IMR-90 (cell line): ENCODE data around the gene RASSF9. TPM values are rescaled to one million over a fixed set of nuclear protein-coding genes. Genes with fewer than 3 reads are reported as not detected.

ENCODE experiments used
- ATAC-seq: fragments of 200-7000 bp; cut with Tn5 transposase; 2 replicates; pipeline ENCODE4 v1.9.1; 2020; ENCODE audit warnings: low read depth, mild to moderate bottlenecking, moderate library complexity
- BruUV-seq: library from RNA; stranded (reverse); fragments of 400-500 nt; replicated peaks from 2 replicates; lab custom pipeline; 2021; lab: Mats Ljungman, UMichigan
- CTCF ChIA-PET: fragments of 300-600 bp; formaldehyde crosslinking; extraction: SDS; loops from one replicate; lab custom pipeline; 2021; ENCODE audit warnings: antibody characterized with exemption; lab: Yijun Ruan, JAX
- POLR2A ChIA-PET: fragments of 300-600 bp; sonication (Branson Sonifier 250); formaldehyde crosslinking; loops from one replicate; lab custom pipeline; 2022; ENCODE audit warnings: antibody characterized with exemption; ENCODE audit not compliant: unreplicated experiment; lab: Charles Lee
- DNase-seq: peaks from one replicate; pipeline ENCODE4 v3.0.0; 2013
- H2AFZ ChIP-seq: replicated peaks from 2 replicates; pipeline ENCODE3; 2013; ENCODE audit warnings: low read length, mild to moderate bottlenecking; ENCODE audit not compliant: poor library complexity
- H2AK5ac ChIP-seq: 2 replicates; pipeline ENCODE4 v1.6.1; 2013; ENCODE audit warnings: low read depth, low read length, inconsistent platforms
- H2AK9ac ChIP-seq: replicated peaks from 2 replicates; pipeline ENCODE3; 2013; ENCODE audit warnings: mild to moderate bottlenecking, low read depth, low read length, moderate library complexity; ENCODE audit not compliant: poor library complexity
- H2BK120ac ChIP-seq: 2 replicates; pipeline ENCODE4 v1.6.1; 2013; ENCODE audit warnings: low read depth, low read length, inconsistent platforms
- H2BK15ac ChIP-seq: 3 replicates; pipeline ENCODE4 v1.6.1; 2013; ENCODE audit warnings: low read depth, low read length, inconsistent platforms
- H2BK20ac ChIP-seq: 2 replicates; pipeline ENCODE4 v1.6.1; 2013; ENCODE audit warnings: low read depth, mild to moderate bottlenecking, inconsistent platforms, low read length, moderate library complexity
- H2BK5ac ChIP-seq: 2 replicates; pipeline ENCODE4 v1.6.1; 2013; ENCODE audit warnings: mild to moderate bottlenecking, low read depth, low read length, inconsistent platforms; ENCODE audit not compliant: poor library complexity, severe bottlenecking
- H3K14ac ChIP-seq: replicated peaks from 2 replicates; pipeline ENCODE4 v1.6.1; 2013; ENCODE audit warnings: low read depth, low read length, inconsistent platforms
- H3K18ac ChIP-seq: 2 replicates; pipeline ENCODE4 v1.6.1; 2013; ENCODE audit warnings: low read depth, low read length, control low read depth
- H3K23ac ChIP-seq: 2 replicates; pipeline ENCODE4 v1.6.1; 2013; ENCODE audit warnings: low read depth, low read length, inconsistent platforms
- H3K27ac ChIP-seq: 2 replicates; pipeline ENCODE4 v1.5.1; 2013; ENCODE audit warnings: mild to moderate bottlenecking, control low read depth, low read length; ENCODE audit not compliant: insufficient read depth
- H3K27me3 ChIP-seq: 2 replicates; pipeline ENCODE4 v1.6.1; 2013; ENCODE audit warnings: low read length; ENCODE audit not compliant: control insufficient read depth, insufficient read depth
- H3K36me3 ChIP-seq: 2 replicates; pipeline ENCODE4 v1.6.1; 2013; ENCODE audit warnings: low read length, mixed read lengths; ENCODE audit not compliant: control insufficient read depth, insufficient read depth
- H3K4ac ChIP-seq: 2 replicates; pipeline ENCODE4 v1.6.1; 2013; ENCODE audit warnings: low read depth, low read length, inconsistent platforms
- H3K4me1 ChIP-seq: 2 replicates; pipeline ENCODE4 v1.6.1; 2013; ENCODE audit warnings: low read length, mixed read lengths; ENCODE audit not compliant: control insufficient read depth, insufficient read depth
- H3K4me2 ChIP-seq: 2 replicates; pipeline ENCODE4 v1.6.1; 2013; ENCODE audit warnings: low read depth, mild to moderate bottlenecking, control low read depth, low read length, moderate library complexity
- H3K4me3 ChIP-seq: 2 replicates; pipeline ENCODE4 v1.5.1; 2013; ENCODE audit warnings: low read depth, mild to moderate bottlenecking, control low read depth, low read length, moderate library complexity; ENCODE audit not compliant: insufficient read depth
- H3K56ac ChIP-seq: 2 replicates; pipeline ENCODE4 v1.6.1; 2013; ENCODE audit warnings: low read length, inconsistent platforms; ENCODE audit not compliant: insufficient read depth; ENCODE audit errors: extremely low read depth
- H3K79me1 ChIP-seq, 2 experiments: 2 replicates each; pipeline ENCODE4 v1.6.1; 2013; ENCODE audit warnings: low read length in 2 of 2, inconsistent platforms in 1 of 2, low read depth in 1 of 2
- H3K9ac ChIP-seq: 2 replicates; pipeline ENCODE4 v1.6.1; 2013; ENCODE audit warnings: low read depth, low read length, control low read depth
- H3K9me1 ChIP-seq: 2 replicates; pipeline ENCODE4 v1.6.1; 2013; ENCODE audit warnings: low read length, inconsistent platforms; ENCODE audit not compliant: insufficient read depth
- H3K9me3 ChIP-seq: 2 replicates; pipeline ENCODE4 v1.6.1; 2013; ENCODE audit warnings: low read length; ENCODE audit not compliant: control insufficient read depth, insufficient read depth
- H4K20me1 ChIP-seq: 2 replicates; pipeline ENCODE4 v1.6.1; 2013; ENCODE audit warnings: low read length, inconsistent platforms; ENCODE audit not compliant: insufficient read depth
- H4K5ac ChIP-seq: 2 replicates; pipeline ENCODE4 v1.6.1; 2013; ENCODE audit warnings: mild to moderate bottlenecking, low read depth, low read length, control low read depth
- H4K8ac ChIP-seq, 2 experiments: 2 replicates each; pipeline ENCODE4 v1.6.1; 2013; ENCODE audit warnings: low read depth in 2 of 2, low read length in 2 of 2, control low read depth in 1 of 2, inconsistent platforms in 1 of 2
- H4K91ac ChIP-seq: 2 replicates; pipeline ENCODE4 v1.6.1; 2013; ENCODE audit warnings: low read depth, low read length, inconsistent platforms; ENCODE audit not compliant: insufficient read depth
- BHLHE40 ChIP-seq: fragments of 150-350 bp; IDR thresholded peaks from 2 replicates; pipeline ENCODE4 v1.6.1; 2016; ENCODE audit warnings: mild to moderate bottlenecking, low read depth, low read length
- CEBPB ChIP-seq: IDR thresholded peaks from 2 replicates; pipeline ENCODE4 v1.6.1; 2012; ENCODE audit warnings: low read depth, low read length, improper control_type of control experiment
- CHD1 ChIP-seq: IDR thresholded peaks from 2 replicates; pipeline ENCODE4 v1.6.1; 2012; ENCODE audit warnings: low read depth, low read length, improper control_type of control experiment
- FOS ChIP-seq: fragments of 150-350 bp; IDR thresholded peaks from 2 replicates; pipeline ENCODE4 v1.6.1; 2016; ENCODE audit warnings: low read depth, low read length
- MAFK ChIP-seq: IDR thresholded peaks from 2 replicates; pipeline ENCODE4 v1.6.1; 2012; ENCODE audit warnings: low read depth, low read length, improper control_type of control experiment
- MAZ ChIP-seq: IDR thresholded peaks from 2 replicates; pipeline ENCODE4 v1.6.1; 2012; ENCODE audit warnings: low read depth, mild to moderate bottlenecking, low read length, improper control_type of control experiment, moderate library complexity, borderline replicate concordance
- MXI1 ChIP-seq: IDR thresholded peaks from 2 replicates; pipeline ENCODE4 v1.6.1; 2012; ENCODE audit warnings: low read depth, mild to moderate bottlenecking, low read length, moderate library complexity, borderline replicate concordance
- NFE2L2 ChIP-seq: fragments of 150-350 bp; IDR thresholded peaks from 2 replicates; pipeline ENCODE4 v1.6.1; 2016; ENCODE audit warnings: low read depth, mild to moderate bottlenecking, low read length
- POLR2A ChIP-seq: IDR thresholded peaks from 2 replicates; pipeline ENCODE4 v1.6.1; 2012; ENCODE audit warnings: mild to moderate bottlenecking, low read depth, low read length
- RAD21 ChIP-seq: IDR thresholded peaks from 2 replicates; pipeline ENCODE4 v1.6.1; 2012; ENCODE audit warnings: low read length, improper control_type of control experiment
- RCOR1 ChIP-seq: IDR thresholded peaks from 2 replicates; pipeline ENCODE4 v1.6.1; 2012; ENCODE audit warnings: mild to moderate bottlenecking, low read length, improper control_type of control experiment; ENCODE audit not compliant: insufficient replicate concordance
- RFX5 ChIP-seq: IDR thresholded peaks from 2 replicates; pipeline ENCODE4 v1.8.0; 2012; ENCODE audit warnings: low read depth, mild to moderate bottlenecking, low read length, moderate library complexity
- SMC3 ChIP-seq: fragments of 150-350 bp; IDR thresholded peaks from 2 replicates; pipeline ENCODE4 v1.6.1; 2016; ENCODE audit warnings: low read depth, mild to moderate bottlenecking, antibody characterized with exemption, low read length, moderate library complexity
- WGBS, 2 experiments: methylation state at CpG; one replicate each; pipeline versions ENCODE4 v1.1.5 to v1.1.7; 2013; ENCODE audit warnings: missing lambda C conversion rate in 2 of 2; ENCODE audit not compliant: insufficient read length in 1 of 2; ENCODE audit errors: extremely low coverage in 2 of 2; 5-methylcytosine and 5-hydroxymethylcytosine counted together
- dilution Hi-C: fragments of 300-500 bp; cut with HindIII; formaldehyde crosslinking; loops from one replicate; pipeline ENCODE4 v1.14.3; 2018; ENCODE audit warnings: low sequenced_read_pairs; ENCODE audit not compliant: unreplicated experiment
- in situ Hi-C: fragments of 300-500 bp; cut with MboI; formaldehyde crosslinking; loops from 3 replicates; pipeline ENCODE4 v1.14.3; 2019; ENCODE audit warnings: low sequenced_read_pairs, inconsistent platforms, mixed read lengths
- intact Hi-C: fragments of 100-400 bp; cut with micrococcal nuclease; formaldehyde crosslinking; loops from 2 replicates; pipeline ENCODE4 v1.10.0; 2022
- polyA plus RNA-seq, 3 experiments: library from polyadenylated mRNA; depleted of rRNA; stranded (reverse); fragments of >200 nt; gene quantifications; 2 replicates each; pipeline ENCODE4 v1.2.3, GENCODE V29; 2012; ENCODE audit warnings: low replicate concordance in 1 of 3
- total RNA-seq: library from RNA; depleted of rRNA; stranded (reverse); fragments of >200 nt; gene quantifications from 2 replicates; pipeline ENCODE4 v1.2.3, GENCODE V29; 2012
- TF ChIP-seq, protein P1 (sequence below): fragments of 150-350 bp; IDR thresholded peaks from 2 replicates; pipeline ENCODE4 v1.6.1; 2016; ENCODE audit warnings: low read depth, mild to moderate bottlenecking, low read length, moderate library complexity, borderline replicate concordance
- TF ChIP-seq, protein P2 (sequence below): fragments of 150-350 bp; IDR thresholded peaks from 2 replicates; pipeline ENCODE4 v1.6.1; 2017; ENCODE audit warnings: mild to moderate bottlenecking, antibody characterized with exemption, low read length, low read depth
- TF ChIP-seq, protein P3 (sequence below): conservative IDR thresholded peaks from 2 replicates; pipeline ENCODE4 v1.5.1; 2012; ENCODE audit warnings: mild to moderate bottlenecking, low read depth, low read length, improper control_type of control experiment

RASSF9 gene
- total and polyA plus RNA-seq, 2 of the 4 experiments (the other 2 are of a cell fraction): 0.09 to 0.18 TPM

- Histone ChIP-seq H2BK20ac (no peak overlapping the region), H3K36me3 (no peaks in the 10 kb centered on the region), H3K79me1 (no peaks in the 10 kb centered on the region), H3K4me2 (no peak overlapping the region), H2BK15ac (no peak overlapping the region), H4K5ac (no peak overlapping the region), H2AFZ (no peak overlapping the region), H3K4me3 (no peak overlapping the region), H2BK5ac (no peak overlapping the region), H4K8ac (no peak overlapping the region), H3K4me1 (no peaks in the 10 kb centered on the region), H4K20me1 (no peaks in the 10 kb centered on the region), H3K27me3 (no peaks in the 10 kb centered on the region), H3K4ac (no peak overlapping the region), H3K56ac (no peak overlapping the region), H3K23ac (no peak overlapping the region), H2BK120ac (no peak overlapping the region), H4K91ac (no peak overlapping the region), H2AK5ac (no peak overlapping the region), H3K9ac (no peak overlapping the region), H3K27ac (no peak overlapping the region), H3K9me3 (no peaks in the 10 kb centered on the region), H3K9me1 (no peaks in the 10 kb centered on the region), H3K18ac (no peak overlapping the region), H2AK9ac (no peak overlapping the region), H3K14ac (no peak overlapping the region)
- POLR2A ChIA-PET: no interaction called here
- TF ChIP-seq, protein P1, sequence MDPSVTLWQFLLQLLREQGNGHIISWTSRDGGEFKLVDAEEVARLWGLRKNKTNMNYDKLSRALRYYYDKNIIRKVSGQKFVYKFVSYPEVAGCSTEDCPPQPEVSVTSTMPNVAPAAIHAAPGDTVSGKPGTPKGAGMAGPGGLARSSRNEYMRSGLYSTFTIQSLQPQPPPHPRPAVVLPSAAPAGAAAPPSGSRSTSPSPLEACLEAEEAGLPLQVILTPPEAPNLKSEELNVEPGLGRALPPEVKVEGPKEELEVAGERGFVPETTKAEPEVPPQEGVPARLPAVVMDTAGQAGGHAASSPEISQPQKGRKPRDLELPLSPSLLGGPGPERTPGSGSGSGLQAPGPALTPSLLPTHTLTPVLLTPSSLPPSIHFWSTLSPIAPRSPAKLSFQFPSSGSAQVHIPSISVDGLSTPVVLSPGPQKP: no peak
- TF ChIP-seq RCOR1: no peak
- no peak for TF ChIP-seq CEBPB
- TF ChIP-seq FOS: no peak
- no peak for TF ChIP-seq RFX5
- TF ChIP-seq NFE2L2: no peak
- TF ChIP-seq, protein P2, sequence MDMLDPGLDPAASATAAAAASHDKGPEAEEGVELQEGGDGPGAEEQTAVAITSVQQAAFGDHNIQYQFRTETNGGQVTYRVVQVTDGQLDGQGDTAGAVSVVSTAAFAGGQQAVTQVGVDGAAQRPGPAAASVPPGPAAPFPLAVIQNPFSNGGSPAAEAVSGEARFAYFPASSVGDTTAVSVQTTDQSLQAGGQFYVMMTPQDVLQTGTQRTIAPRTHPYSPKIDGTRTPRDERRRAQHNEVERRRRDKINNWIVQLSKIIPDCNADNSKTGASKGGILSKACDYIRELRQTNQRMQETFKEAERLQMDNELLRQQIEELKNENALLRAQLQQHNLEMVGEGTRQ: no peak
- no peak for TF ChIP-seq RAD21
- TF ChIP-seq MAFK: no peak
- no peak for TF ChIP-seq CHD1
- TF ChIP-seq SMC3: no peak
- no peak for TF ChIP-seq MXI1
- TF ChIP-seq POLR2A: no peak
- no peak for TF ChIP-seq BHLHE40
- TF ChIP-seq, protein P3, sequence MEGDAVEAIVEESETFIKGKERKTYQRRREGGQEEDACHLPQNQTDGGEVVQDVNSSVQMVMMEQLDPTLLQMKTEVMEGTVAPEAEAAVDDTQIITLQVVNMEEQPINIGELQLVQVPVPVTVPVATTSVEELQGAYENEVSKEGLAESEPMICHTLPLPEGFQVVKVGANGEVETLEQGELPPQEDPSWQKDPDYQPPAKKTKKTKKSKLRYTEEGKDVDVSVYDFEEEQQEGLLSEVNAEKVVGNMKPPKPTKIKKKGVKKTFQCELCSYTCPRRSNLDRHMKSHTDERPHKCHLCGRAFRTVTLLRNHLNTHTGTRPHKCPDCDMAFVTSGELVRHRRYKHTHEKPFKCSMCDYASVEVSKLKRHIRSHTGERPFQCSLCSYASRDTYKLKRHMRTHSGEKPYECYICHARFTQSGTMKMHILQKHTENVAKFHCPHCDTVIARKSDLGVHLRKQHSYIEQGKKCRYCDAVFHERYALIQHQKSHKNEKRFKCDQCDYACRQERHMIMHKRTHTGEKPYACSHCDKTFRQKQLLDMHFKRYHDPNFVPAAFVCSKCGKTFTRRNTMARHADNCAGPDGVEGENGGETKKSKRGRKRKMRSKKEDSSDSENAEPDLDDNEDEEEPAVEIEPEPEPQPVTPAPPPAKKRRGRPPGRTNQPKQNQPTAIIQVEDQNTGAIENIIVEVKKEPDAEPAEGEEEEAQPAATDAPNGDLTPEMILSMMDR: no peak
- no peak for TF ChIP-seq MAZ
- dilution Hi-C loops (no loop called here), in situ Hi-C loops (no loop called here), intact Hi-C loops (no loop called here)
- DNase-seq: no peak
- ATAC-seq: no peak
- BruUV-seq: no TSS peak
- CTCF ChIA-PET: no interaction called here
- WGBS, 2 experiments: no CpG with 5 or more reads among the region's 1 CpG
Measured at GRCh38 chr12:85782711-85783110, 53.5 kb downstream of the RASSF9 start.
